HFFc6 (cell line): Measurements from ENCODE around the gene MPZL3. TPM values are rescaled to one million over a fixed set of nuclear protein-coding genes. Genes with fewer than 3 reads are reported as not detected.
"Not testable (repeated sequence)": the region's sequence is repeated elsewhere in the genome, so short reads cannot be mapped to it uniquely, and the experiment has no call there.

Experiments
- DNase-seq: peaks from one replicate; pipeline ENCODE4 v3.0.0-alpha.2; 2018
- H3K27ac Mint-ChIP-seq: 2 replicates; pipeline ENCODE4 v1.8.0; 2020; ENCODE audit warnings: mild to moderate bottlenecking, mixed read lengths
- H3K27me3 Mint-ChIP-seq: 2 replicates; pipeline ENCODE4 v1.8.0; 2021; ENCODE audit warnings: mild to moderate bottlenecking, moderate library complexity, mixed read lengths; ENCODE audit not compliant: insufficient read depth
- H3K36me3 Mint-ChIP-seq: 2 replicates; pipeline ENCODE4 v1.8.0; 2021; ENCODE audit warnings: low read depth, mixed read lengths
- H3K4me1 Mint-ChIP-seq: 2 replicates; pipeline ENCODE4 v1.8.0; 2020; ENCODE audit warnings: low read depth, mixed read lengths
- H3K4me3 Mint-ChIP-seq: 2 replicates; pipeline ENCODE4 v1.8.0; 2020; ENCODE audit warnings: mild to moderate bottlenecking, moderate library complexity, mixed read lengths
- H3K9me3 Mint-ChIP-seq: 2 replicates; pipeline ENCODE4 v1.8.0; 2020; ENCODE audit warnings: mild to moderate bottlenecking, mixed read lengths
- CTCF ChIP-seq: fragments of 200-600 bp; sonication (generic); IDR thresholded peaks from 2 replicates; pipeline ENCODE4 v1.5.0; 2021; ENCODE audit warnings: antibody characterized with exemption, mild to moderate bottlenecking
- total RNA-seq, 6 experiments: library from RNA; stranded (reverse); fragmentation: NEBNext Ultra II Directional; extraction: Animal tissue kit (Norgen Biotek cat#: 25700); gene quantifications; 2 replicates in 1 of 6; 3 replicates in 5 of 6; pipeline ENCODE4 v1.2.3, GENCODE V29; 2021

MPZL3 gene
- total RNA-seq, 6 experiments from 2014 or later: 0.21 to 0.33 TPM; not detected in 4

- H3K36me3 Mint-ChIP-seq: no peaks in the 10 kb centered on the region
- TF ChIP-seq CTCF: no peak
Measured at GRCh38 chr11:118186346-118187107, 65.6 kb downstream of the MPZL3 start.

GRCh38 chr11:118184784-118185579 is 67.2 kb downstream of the MPZL3 start:
- no peak for DNase-seq
- peaks cover 41% of the 10 kb centered on the region for H3K27me3 Mint-ChIP-seq
- no peak overlapping the region for H3K4me3 Mint-ChIP-seq
- no peak for TF ChIP-seq CTCF
- H3K4me1 Mint-ChIP-seq: no peaks in the 10 kb centered on the region
- H3K36me3 Mint-ChIP-seq: no peaks in the 10 kb centered on the region
- no peak overlapping the region for H3K27ac Mint-ChIP-seq
- no peaks in the 10 kb centered on the region for H3K9me3 Mint-ChIP-seq

More at GRCh38 chr11:118186346-118187107, 65.6 kb downstream of the MPZL3 start:
- no peak overlapping the region for H3K27ac Mint-ChIP-seq
- H3K9me3 Mint-ChIP-seq: no peaks in the 10 kb centered on the region; the same call in 1 of the 2 replicates
- H3K4me1 Mint-ChIP-seq: no peaks in the 10 kb centered on the region
- no peak for DNase-seq
- H3K4me3 Mint-ChIP-seq: no peak overlapping the region
- peaks cover 42% of the 10 kb centered on the region for H3K27me3 Mint-ChIP-seq

DNA sequence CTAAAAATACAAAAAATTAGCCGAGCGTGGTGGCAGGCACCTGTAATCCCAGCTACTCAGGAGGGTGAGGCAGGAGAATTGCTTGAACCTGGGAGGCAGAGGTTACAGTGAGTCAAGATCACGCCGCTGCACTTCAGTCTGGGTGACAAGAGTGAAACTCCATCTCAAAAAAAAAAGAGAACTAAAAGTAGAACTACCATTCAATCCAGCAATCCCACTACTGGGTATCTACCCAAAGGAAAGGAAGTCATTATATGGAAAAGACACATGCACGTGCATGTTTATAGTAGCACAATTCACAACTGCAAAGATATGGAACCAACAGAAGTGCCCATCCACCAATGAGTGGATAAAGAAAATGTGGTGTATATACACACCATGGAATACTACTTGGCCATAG is 68.5 kb downstream of the MPZL3 start:
- H3K4me1 Mint-ChIP-seq, H3K27ac Mint-ChIP-seq, H3K4me3 Mint-ChIP-seq, H3K9me3 Mint-ChIP-seq, DNase-seq, H3K36me3 Mint-ChIP-seq: not testable (repeated sequence)
- H3K27me3 Mint-ChIP-seq: peaks cover 45% of the 10 kb centered on the region

- peaks cover 53% of the 10 kb centered on the region for H3K27me3 Mint-ChIP-seq
- TF ChIP-seq CTCF: no peak
- DNase-seq: no peak
- H3K36me3 Mint-ChIP-seq: no peaks in the 10 kb centered on the region
- H3K9me3 Mint-ChIP-seq: no peaks in the 10 kb centered on the region
- no peak overlapping the region for H3K4me3 Mint-ChIP-seq
- H3K4me1 Mint-ChIP-seq: peaks cover 5% of the 10 kb centered on the region; the same call in 1 of the 2 replicates
- H3K27ac Mint-ChIP-seq: no peak overlapping the region
Measured at GRCh38 chr11:118180300-118180703, 71.9 kb downstream of the MPZL3 start.

DNA sequence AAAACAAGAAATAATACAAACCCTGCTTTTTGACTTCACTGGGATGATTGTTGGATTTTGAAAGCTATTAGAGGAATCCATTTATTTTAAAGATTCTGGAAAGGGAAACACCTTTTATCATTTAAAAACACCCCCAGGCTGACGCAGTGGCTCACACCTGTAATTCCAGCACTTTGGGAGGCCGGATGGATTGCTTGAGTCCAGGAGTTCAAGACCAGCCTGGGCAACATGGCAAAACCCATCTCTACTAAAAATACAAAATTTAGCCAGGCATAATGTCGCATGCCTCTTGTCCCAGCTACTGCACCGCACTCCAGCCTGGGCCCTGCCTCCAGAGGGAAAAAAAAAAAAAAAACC is 75.4 kb downstream of the MPZL3 start:
- TF ChIP-seq CTCF: no peak
- Mint-ChIP-seq H3K4me1 (peaks cover 15% of the 10 kb centered on the region), H3K9me3 (no peaks in the 10 kb centered on the region), H3K4me3 (no peak overlapping the region), H3K27ac (no peak overlapping the region), H3K36me3 (no peaks in the 10 kb centered on the region), H3K27me3 (peaks cover 67% of the 10 kb centered on the region)
- DNase-seq: no peak

Other genes with a start within 250 kb of the MPZL3 start
- gene TMPRSS4, start 175.3 kb downstream of the MPZL3 start, total RNA-seq: not detected
- gene SMIM35, start 165.4 kb downstream of the MPZL3 start, total RNA-seq: not detected
- gene SCN4B, start 99.5 kb downstream of the MPZL3 start, total RNA-seq: under 1 TPM in 2 of 6 experiments, not detected in 4; 0.07 to 0.10 TPM
- not detected for gene SCN2B, start 75.7 kb downstream of the MPZL3 start, total RNA-seq
- gene JAML, start 27.4 kb downstream of the MPZL3 start, total RNA-seq: not detected
- gene MPZL2, start 11.9 kb upstream of the MPZL3 start, total RNA-seq: not detected
- gene CD3E, start 52.4 kb upstream of the MPZL3 start, total RNA-seq: not detected
- not detected for gene CD3D, start 90.3 kb upstream of the MPZL3 start, total RNA-seq
- not detected for gene CD3G, start 92.0 kb upstream of the MPZL3 start, total RNA-seq
- 10 to 100 TPM; 46.2 to 62.7 (median 54.1) TPM for gene UBE4A, start 107.2 kb upstream of the MPZL3 start, total RNA-seq
- gene ATP5MG, start 149.2 kb upstream of the MPZL3 start, total RNA-seq: 100 to 1,000 TPM; 196 to 275 (median 223) TPM
- 10 to 100 TPM; 29.3 to 39.3 (median 34.4) TPM for gene KMT2A, start 184.1 kb upstream of the MPZL3 start, total RNA-seq